HCT116 (cell line): Measurements from ENCODE around the gene CHSY1. TPM values are rescaled to one million over a fixed set of nuclear protein-coding genes. Genes with fewer than 3 reads are reported as not detected.

Experiments used
- ATAC-seq: fragments of 200-7000 bp; cut with Tn5 transposase; 2 replicates; pipeline ENCODE4 v1.9.1; 2020; ENCODE audit warnings: mild to moderate bottlenecking, moderate library complexity
- BruUV-seq: library from RNA; stranded (reverse); fragments of 400-500 nt; replicated peaks from 2 replicates; lab custom pipeline; 2021; lab: Mats Ljungman, UMichigan
- CTCF ChIA-PET: fragments of 300-600 bp; sonication (Branson Sonifier 250); formaldehyde crosslinking; loops from one replicate; lab custom pipeline; 2021; ENCODE audit warnings: antibody characterized with exemption; lab: Charles Lee
- POLR2A ChIA-PET: fragments of 300-600, 350-600 bp; sonication (Branson Sonifier 250); formaldehyde crosslinking; loops from one replicate; lab custom pipeline; 2021; ENCODE audit warnings: antibody characterized with exemption; lab: Charles Lee
- RAD21 ChIA-PET, 2 experiments: fragments of 300-600 bp; sonication (Branson Sonifier 250); formaldehyde crosslinking; loops; one replicate each; lab custom pipeline; 2023; ENCODE audit warnings: low total read pairs in 2 of 2; ENCODE audit not compliant: uncharacterized antibody in 2 of 2, unreplicated experiment in 2 of 2, low non-redundant PET in 1 of 2; lab: Charles Lee
- DNase-seq: peaks from one replicate; pipeline ENCODE4 v3.0.0-alpha.2; 2010; ENCODE audit warnings: low read depth, low spot score
- H2AFZ ChIP-seq: fragments of 200-600 bp; shearing (Covaris generic), sonication (generic); 2 replicates; pipeline ENCODE4 v1.6.1; 2017; ENCODE audit warnings: low read depth, mixed run types, mixed read lengths, antibody characterized with exemption, low read length; ENCODE audit not compliant: poor library complexity, severe bottlenecking
- H3K27ac ChIP-seq: 2 replicates; pipeline ENCODE4 v1.5.1; 2012; ENCODE audit warnings: low read depth, low read length
- H3K27me3 ChIP-seq: fragments of 200-600 bp; sonication (generic); 2 replicates; pipeline ENCODE4 v1.6.1; 2016; ENCODE audit warnings: mixed run types, low read length, mixed read lengths; ENCODE audit not compliant: insufficient read depth
- H3K36me3 ChIP-seq, 2 experiments: fragments of 200-500 bp in 1 of 2; fragments of 200-600 bp in 1 of 2; sonication (Bioruptor generic) in 1 of 2; sonication (generic) in 1 of 2; 2 replicates each; pipeline versions ENCODE4 v1.5.1 to v1.6.1; 2014 to 2016; ENCODE audit warnings: low read length in 2 of 2, inconsistent platforms in 1 of 2, mixed read lengths in 1 of 2, mixed run types in 1 of 2; ENCODE audit not compliant: insufficient read depth in 2 of 2, control insufficient read depth in 1 of 2
- H3K4me1 ChIP-seq, 2 experiments: fragments of 200-600 bp in 1 of 2; sonication (generic) in 1 of 2; 2 replicates each; pipeline versions ENCODE4 v1.5.1 to v1.6.1; 2012 to 2017; ENCODE audit warnings: low read length in 2 of 2, inconsistent platforms in 1 of 2, mild to moderate bottlenecking in 1 of 2, mixed read lengths in 1 of 2, mixed run types in 1 of 2, moderate library complexity in 1 of 2; ENCODE audit not compliant: insufficient read depth in 2 of 2, control insufficient read depth in 1 of 2
- H3K4me2 ChIP-seq: fragments of 200-600 bp; sonication (generic); 2 replicates; pipeline ENCODE4 v1.6.1; 2017; ENCODE audit warnings: mixed run types, low read length, mixed read lengths
- H3K4me3 ChIP-seq, 2 experiments: fragments of 200-600 bp in 1 of 2; sonication (generic) in 1 of 2; replicated peaks in 1 of 2; 2 replicates each; pipeline ENCODE4 v1.5.1; 2011 to 2016; ENCODE audit warnings: low read length in 2 of 2, control low read depth in 1 of 2, low read depth in 1 of 2, mild to moderate bottlenecking in 1 of 2, mixed read lengths in 1 of 2, mixed run types in 1 of 2
- H3K79me2 ChIP-seq: fragments of 200-600 bp; sonication (generic); 2 replicates; pipeline ENCODE4 v1.6.1; 2017; ENCODE audit warnings: mild to moderate bottlenecking, mixed run types, low read length, moderate library complexity, mixed read lengths; ENCODE audit not compliant: insufficient read depth
- H3K9ac ChIP-seq: fragments of 200-600 bp; sonication (generic); 2 replicates; pipeline ENCODE4 v1.6.1; 2016; ENCODE audit warnings: low read length, mixed read lengths
- H3K9me2 ChIP-seq: fragments of 200-600 bp; sonication (generic), shearing (Covaris generic); 2 replicates; pipeline ENCODE4 v1.6.1; 2017; ENCODE audit warnings: mixed run types, mild to moderate bottlenecking, moderate library complexity; ENCODE audit not compliant: insufficient read depth
- H3K9me3 ChIP-seq, 2 experiments: fragments of 200-500 bp in 1 of 2; fragments of 200-600 bp in 1 of 2; sonication (Bioruptor generic) in 1 of 2; sonication (generic) in 1 of 2; 2 replicates each; pipeline ENCODE4 v1.6.1; 2014 to 2017; ENCODE audit warnings: low read length in 2 of 2, mixed read lengths in 2 of 2, inconsistent platforms in 1 of 2, low read depth in 1 of 2, mild to moderate bottlenecking in 1 of 2, mixed run types in 1 of 2, moderate library complexity in 1 of 2; ENCODE audit not compliant: control insufficient read depth in 1 of 2, insufficient read depth in 1 of 2
- H4K20me1 ChIP-seq: fragments of 200-600 bp; sonication (generic), shearing (Covaris generic); 2 replicates; pipeline ENCODE4 v1.6.1; 2017; ENCODE audit warnings: mixed run types, mild to moderate bottlenecking, moderate library complexity; ENCODE audit not compliant: insufficient read depth
- ATF3 ChIP-seq: IDR thresholded peaks from 2 replicates; pipeline ENCODE4 v1.6.1; 2012
- EGR1 ChIP-seq: IDR thresholded peaks from 2 replicates; pipeline ENCODE4 v1.6.1; 2012; ENCODE audit warnings: low read depth
- ELF1 ChIP-seq: IDR thresholded peaks from 2 replicates; pipeline ENCODE4 v1.6.1; 2012; ENCODE audit warnings: low read depth, borderline replicate concordance
- EZH2 ChIP-seq: fragments of 200-600 bp; sonication (generic); IDR thresholded peaks from 2 replicates; pipeline ENCODE4 v1.6.1; 2017; ENCODE audit warnings: antibody characterized with exemption, mixed run types
- FOSL1 ChIP-seq: IDR thresholded peaks from 2 replicates; pipeline ENCODE4 v1.6.1; 2012; ENCODE audit warnings: low read depth
- JUND ChIP-seq: IDR thresholded peaks from 2 replicates; pipeline ENCODE4 v1.6.1; 2012
- MAX ChIP-seq: IDR thresholded peaks from 2 replicates; pipeline ENCODE4 v1.6.1; 2012
- POLR2A ChIP-seq: IDR thresholded peaks from 2 replicates; pipeline ENCODE4 v1.7.0; 2011; ENCODE audit warnings: borderline replicate concordance; ENCODE audit not compliant: insufficient read depth, insufficient read length; ENCODE audit errors: extremely low read depth
- REST ChIP-seq: IDR thresholded peaks from 2 replicates; pipeline ENCODE4 v1.6.1; 2012; ENCODE audit warnings: low read depth
- SIN3A ChIP-seq: IDR thresholded peaks from 2 replicates; pipeline ENCODE4 v1.6.1; 2012; ENCODE audit warnings: low read depth
- SP1 ChIP-seq: IDR thresholded peaks from 2 replicates; pipeline ENCODE4 v1.6.1; 2012; ENCODE audit warnings: low read depth
- TCF7L2 ChIP-seq: IDR thresholded peaks from 2 replicates; pipeline ENCODE4 v1.7.0; 2011; ENCODE audit warnings: borderline replicate concordance, inconsistent platforms; ENCODE audit not compliant: insufficient read depth, insufficient read length; ENCODE audit errors: extremely low read depth
- YY1 ChIP-seq: IDR thresholded peaks from 2 replicates; pipeline ENCODE4 v1.6.1; 2011; ENCODE audit warnings: low read length, low read depth, moderate library complexity, mild to moderate bottlenecking; ENCODE audit not compliant: insufficient replicate concordance; ENCODE audit errors: extremely low read depth
- ZFX ChIP-seq: fragments of 450-650 bp; IDR thresholded peaks from 2 replicates; pipeline ENCODE4 v1.6.1; 2017
- intact Hi-C: fragments of 100-400 bp; cut with micrococcal nuclease; formaldehyde crosslinking; loops from 2 replicates; pipeline ENCODE4 v1.10.0; 2022
- total RNA-seq: library from RNA; stranded (reverse); gene quantifications from one replicate; pipeline ENCODE4 v1.2.1, GENCODE V29; 2021; ENCODE audit not compliant: unreplicated experiment

CHSY1 gene
- total RNA-seq, 1 experiment from 2014 or later = 25.4 TPM

- H3K4me1 ChIP-seq = no peaks in the 10 kb centered on the region
- TF ChIP-seq TCF7L2 (no peak), EZH2 (no peak), JUND (no peak), MAX (no peak), REST (no peak), ELF1 (no peak), ZFX (no peak), POLR2A (no peak), ATF3 (no peak), EGR1 (no peak), SIN3A (no peak), FOSL1 (no peak), SP1 (no peak), YY1 (no peak)
- CTCF ChIA-PET = no interaction called here
- H3K4me3 ChIP-seq = no peak overlapping the region
- RAD21 ChIA-PET = no interaction called here
- no peak for DNase-seq
- BruUV-seq = no TSS peak
- no peaks in the 10 kb centered on the region for H3K36me3 ChIP-seq
- no peaks in the 10 kb centered on the region for H3K9me3 ChIP-seq
- no peaks in the 10 kb centered on the region for H3K79me2 ChIP-seq
- 0 out of 2 replicates have a peak, but pooled peaks have one; percentile 36 for ATAC-seq
- no peaks in the 10 kb centered on the region for H4K20me1 ChIP-seq
- no peak overlapping the region for H2AFZ ChIP-seq
- H3K9ac ChIP-seq = no peak overlapping the region
- H3K27ac ChIP-seq = no peak overlapping the region
- intact Hi-C loops = no loop called here
- no peaks in the 10 kb centered on the region for H3K9me2 ChIP-seq
- POLR2A ChIA-PET = no interaction called here
- no peaks in the 10 kb centered on the region for H3K27me3 ChIP-seq
- H3K4me2 ChIP-seq = no peak overlapping the region
Observed at GRCh38 chr15:101145362-101145761, 106.5 kb downstream of the CHSY1 start.
